ENCODE results near the gene EXO5. TPM values are rescaled to one million over a fixed set of nuclear protein-coding genes. Genes with fewer than 3 reads are reported as not detected.
"Not testable (repeated sequence)": the region's sequence is repeated elsewhere in the genome, so short reads cannot be mapped to it uniquely, and the experiment has no call there.

Gene EXO5, protein sequence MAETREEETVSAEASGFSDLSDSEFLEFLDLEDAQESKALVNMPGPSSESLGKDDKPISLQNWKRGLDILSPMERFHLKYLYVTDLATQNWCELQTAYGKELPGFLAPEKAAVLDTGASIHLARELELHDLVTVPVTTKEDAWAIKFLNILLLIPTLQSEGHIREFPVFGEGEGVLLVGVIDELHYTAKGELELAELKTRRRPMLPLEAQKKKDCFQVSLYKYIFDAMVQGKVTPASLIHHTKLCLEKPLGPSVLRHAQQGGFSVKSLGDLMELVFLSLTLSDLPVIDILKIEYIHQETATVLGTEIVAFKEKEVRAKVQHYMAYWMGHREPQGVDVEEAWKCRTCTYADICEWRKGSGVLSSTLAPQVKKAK
- polyA plus RNA-seq (ENCODE audit: insufficient read length): 14.3 TPM
- long read RNA-seq, donor 1, partial matches to known transcripts: 0 of 10 reads
- long read RNA-seq, donor 1, other reads (novel, unspliced or antisense): 0 of 10 reads
- long read RNA-seq, donor 2, partial matches to known transcripts: 0 of 3 reads
- long read RNA-seq, donor 2, other reads (novel, unspliced or antisense): 0 of 3 reads
- long read RNA-seq, donor 3, partial matches to known transcripts: 0 of 4 reads
- long read RNA-seq, donor 3, other reads (novel, unspliced or antisense): 0 of 4 reads
- long read RNA-seq, donor 4: 0 reads
- long read RNA-seq, donor 5, partial matches to known transcripts: 0 of 6 reads
- long read RNA-seq, donor 5, other reads (novel, unspliced or antisense): 0 of 6 reads
- long read RNA-seq, donor 6, partial matches to known transcripts: 0 of 6 reads
- long read RNA-seq, donor 6, other reads (novel, unspliced or antisense): 0 of 6 reads
- long read RNA-seq, donor 7, transcript EXO5-209 (3 exons, 941 nt): major isoform, 5 of 17 reads
- long read RNA-seq, donor 7, partial matches to known transcripts: 0 of 17 reads
- long read RNA-seq, donor 7, other reads (novel, unspliced or antisense): 0 of 17 reads
- long read RNA-seq, donor 8, partial matches to known transcripts: 0 of 3 reads
- long read RNA-seq, donor 8, other reads (novel, unspliced or antisense): 0 of 3 reads

DNA sequence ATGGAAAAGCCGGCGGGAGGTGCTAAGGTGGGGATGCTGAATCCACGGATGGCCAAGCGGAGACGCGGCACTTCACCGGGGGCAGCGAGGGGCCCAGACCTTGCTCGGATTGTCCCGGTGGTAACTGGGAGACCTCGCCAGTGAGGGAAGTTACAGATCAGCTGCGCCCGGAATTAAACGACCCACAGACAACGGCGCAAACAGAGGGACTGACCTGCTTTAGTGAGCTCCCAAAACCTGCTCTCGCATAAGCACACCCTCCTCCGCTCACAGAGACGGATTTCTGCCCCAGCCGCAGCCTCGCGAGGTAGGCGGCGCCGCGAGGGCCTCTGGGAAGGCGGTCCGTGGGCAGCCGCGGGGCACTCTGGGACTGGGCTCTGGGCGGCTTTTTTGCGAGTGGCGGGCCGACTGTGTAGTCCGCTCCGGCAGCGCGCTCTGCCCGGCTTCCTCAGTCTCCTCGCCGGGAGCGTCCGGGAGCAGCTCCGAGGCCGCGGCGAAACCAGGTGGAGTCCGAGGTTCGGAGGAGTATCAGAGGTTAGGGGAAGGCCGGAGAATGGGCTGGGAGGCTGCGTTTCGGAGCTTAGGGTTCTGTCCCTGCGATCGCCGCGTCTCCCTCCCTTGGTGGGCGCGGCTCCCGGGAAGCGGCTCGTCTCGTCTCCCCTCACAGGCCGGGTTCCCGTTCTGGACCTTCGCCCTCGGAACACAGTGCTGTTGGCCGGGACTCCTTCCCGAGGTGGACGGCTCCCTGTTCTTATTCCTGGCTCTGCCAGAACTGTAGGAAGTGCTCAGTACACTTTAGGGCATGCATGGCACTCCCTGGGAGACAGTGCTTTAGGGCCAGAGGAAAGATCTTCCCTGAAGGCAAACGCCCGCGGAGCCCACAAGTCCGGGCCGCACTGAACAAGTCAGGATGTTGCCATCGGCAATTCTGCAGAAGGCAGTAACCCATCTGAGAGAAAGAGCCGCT, at the start of gene EXO5:
TSS of gene EXO5 (plus strand) at position 393 of the 967 bp plus-strand sequence. CDS start 5,778 bp downstream, outside the sequence.
- DNase-seq: peak; percentile 72

DNA sequence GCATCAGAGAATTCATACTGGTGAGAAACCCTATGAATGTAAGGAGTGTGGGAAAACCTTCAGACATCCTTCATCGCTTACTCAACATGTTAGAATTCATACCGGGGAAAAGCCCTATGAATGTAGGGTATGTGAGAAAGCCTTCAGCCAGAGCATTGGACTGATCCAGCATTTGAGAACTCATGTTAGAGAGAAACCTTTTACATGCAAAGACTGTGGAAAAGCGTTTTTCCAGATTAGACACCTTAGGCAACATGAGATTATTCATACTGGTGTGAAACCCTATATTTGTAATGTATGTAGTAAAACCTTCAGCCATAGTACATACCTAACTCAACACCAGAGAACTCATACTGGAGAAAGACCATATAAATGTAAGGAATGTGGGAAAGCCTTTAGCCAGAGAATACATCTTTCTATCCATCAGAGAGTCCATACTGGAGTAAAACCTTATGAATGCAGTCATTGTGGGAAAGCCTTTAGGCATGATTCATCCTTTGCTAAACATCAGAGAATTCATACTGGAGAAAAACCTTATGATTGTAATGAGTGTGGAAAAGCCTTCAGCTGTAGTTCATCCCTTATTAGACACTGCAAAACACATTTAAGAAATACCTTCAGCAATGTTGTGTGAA, 45.5 kb upstream of the EXO5 start:
- no peak for DNase-seq

DNA sequence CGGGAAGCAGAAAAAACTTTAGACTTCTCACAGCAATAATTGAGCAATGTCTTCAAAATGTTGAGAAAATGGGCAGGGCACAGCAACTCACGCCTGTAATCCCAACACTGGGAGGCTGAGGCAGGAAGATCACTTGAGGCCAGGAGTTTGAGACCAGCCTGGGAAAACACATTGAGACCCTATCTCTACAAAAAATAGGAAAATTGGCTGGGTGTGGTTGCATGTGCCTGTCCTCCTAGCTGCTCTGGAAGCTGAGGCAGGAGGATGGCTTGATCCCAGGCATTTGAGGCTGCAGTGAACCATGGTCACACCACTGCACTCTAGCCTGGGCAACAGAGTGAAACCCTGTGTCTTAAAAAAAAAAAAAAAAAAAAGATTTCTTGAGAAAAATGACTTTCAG, 39.2 kb upstream of the EXO5 start:
- DNase-seq: no peak

DNA sequence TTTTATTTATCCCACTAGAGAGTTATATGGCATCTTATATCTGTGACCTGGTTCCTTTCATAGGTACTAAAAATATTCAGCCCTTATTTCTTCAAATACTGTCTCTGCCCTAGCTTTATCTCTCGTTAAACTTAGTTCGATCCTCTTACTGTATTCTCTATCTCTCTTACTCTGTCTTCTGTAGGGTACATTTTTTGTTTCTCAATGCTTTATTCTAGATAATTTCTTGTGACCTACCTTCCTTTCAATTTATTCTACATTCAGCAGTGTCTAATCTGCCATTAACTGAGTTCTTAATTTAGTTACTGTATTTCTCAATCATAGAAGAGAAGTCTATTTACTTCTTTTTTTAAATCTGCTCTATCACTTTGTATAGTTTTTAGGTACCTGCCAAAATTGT, 33.3 kb upstream of the EXO5 start:
- DNase-seq: no peak

DNA sequence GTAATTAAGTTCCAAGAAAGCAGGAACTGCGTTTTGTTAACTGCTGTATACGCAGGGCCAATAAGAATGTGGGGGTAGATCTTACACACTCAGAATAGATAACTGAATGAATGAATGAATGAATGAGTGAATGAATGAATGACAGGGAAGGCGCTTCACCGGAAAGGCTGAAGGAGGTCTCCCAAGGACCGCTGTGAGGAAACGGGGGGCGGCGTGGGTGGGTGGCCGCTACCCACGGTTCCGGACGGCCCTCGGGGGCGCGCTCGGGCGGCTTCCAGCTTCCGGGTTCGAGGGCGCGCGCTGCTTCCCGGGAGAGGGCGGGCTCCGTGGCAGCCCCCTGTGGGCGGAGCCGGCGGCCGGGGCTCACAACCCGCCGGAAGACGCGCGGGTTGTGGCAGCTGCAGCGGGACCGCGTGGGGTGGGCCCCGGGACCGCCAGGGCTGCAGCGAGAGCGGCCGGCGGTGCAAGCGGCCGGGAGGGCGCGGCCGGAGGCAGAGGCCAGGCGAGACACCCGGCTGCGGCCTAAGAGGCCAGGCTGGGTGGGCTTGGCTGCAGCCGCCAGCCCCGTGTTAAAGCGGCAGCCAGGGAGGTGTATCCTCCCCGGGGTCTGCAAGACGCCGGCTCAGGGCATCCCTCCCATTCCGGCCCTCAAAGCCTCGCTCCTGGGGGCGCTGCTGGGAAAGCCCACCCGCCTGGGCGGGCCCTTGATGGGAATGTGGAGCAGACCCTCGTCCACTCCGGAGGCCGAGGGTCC, 31.5 kb upstream of the EXO5 start, which contains the start of gene ZFP69:
TSS of gene ZFP69 (plus strand) at position 367 of the 754 bp plus-strand sequence. CDS start 2,072 bp downstream, outside the sequence.
- DNase-seq: peak; percentile 64

DNA sequence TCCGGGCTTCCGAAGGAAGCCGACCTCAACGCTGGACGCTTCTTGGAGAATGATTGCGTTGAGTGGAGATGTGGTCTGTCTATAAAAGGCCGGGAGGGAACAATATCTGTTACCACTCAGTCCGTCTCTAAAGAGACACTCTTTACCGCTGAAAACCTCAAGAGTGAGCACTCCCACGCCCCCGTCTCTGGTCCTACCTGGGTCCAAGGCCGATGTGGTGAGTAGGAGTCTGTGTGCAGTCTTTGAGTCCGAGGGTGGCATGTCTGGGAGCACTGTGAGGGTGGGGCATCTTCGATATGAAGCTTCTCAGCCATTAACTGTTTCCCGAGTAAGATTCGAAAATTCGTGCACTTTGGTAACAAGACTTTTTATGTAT, 30.9 kb upstream of the EXO5 start:
- no peak for DNase-seq

DNA sequence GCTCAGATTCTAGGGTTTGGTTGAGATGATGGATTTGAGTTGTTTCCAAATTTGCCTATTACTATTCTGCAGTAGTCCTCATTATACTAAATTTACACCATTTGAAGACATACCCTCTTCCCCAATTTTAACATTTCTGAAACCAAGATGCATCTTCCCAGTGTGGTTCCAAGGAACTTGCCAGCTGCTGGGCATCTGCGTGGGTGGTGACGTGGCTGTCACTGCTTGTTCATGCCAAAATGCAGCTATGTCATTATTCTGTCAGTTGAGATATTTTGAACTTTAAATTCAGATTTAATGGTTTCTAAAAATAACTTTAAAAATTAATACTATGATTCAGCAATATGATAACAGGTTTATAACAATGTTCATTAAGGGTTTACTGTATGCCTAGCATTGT, 30.3 kb upstream of the EXO5 start:
- DNase-seq: no peak

DNA sequence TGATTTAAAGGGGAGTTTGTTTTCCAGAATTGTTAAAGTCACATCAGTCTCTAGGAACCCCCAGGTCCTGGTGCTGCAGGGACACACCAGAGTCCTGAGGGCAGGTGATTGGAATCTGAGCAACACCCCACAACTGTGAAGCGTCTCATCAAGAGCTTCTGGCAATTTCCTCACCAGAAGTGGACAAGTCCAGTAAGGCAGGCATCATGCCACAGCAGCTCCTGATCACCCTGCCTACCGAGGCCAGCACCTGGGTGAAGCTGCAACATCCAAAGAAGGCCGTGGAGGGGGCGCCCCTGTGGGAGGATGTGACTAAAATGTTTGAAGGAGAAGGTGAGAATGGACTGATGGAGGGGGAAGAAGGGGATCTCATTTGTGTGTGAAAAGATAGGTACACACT, 29.4 kb upstream of the EXO5 start:
- no peak for DNase-seq

DNA sequence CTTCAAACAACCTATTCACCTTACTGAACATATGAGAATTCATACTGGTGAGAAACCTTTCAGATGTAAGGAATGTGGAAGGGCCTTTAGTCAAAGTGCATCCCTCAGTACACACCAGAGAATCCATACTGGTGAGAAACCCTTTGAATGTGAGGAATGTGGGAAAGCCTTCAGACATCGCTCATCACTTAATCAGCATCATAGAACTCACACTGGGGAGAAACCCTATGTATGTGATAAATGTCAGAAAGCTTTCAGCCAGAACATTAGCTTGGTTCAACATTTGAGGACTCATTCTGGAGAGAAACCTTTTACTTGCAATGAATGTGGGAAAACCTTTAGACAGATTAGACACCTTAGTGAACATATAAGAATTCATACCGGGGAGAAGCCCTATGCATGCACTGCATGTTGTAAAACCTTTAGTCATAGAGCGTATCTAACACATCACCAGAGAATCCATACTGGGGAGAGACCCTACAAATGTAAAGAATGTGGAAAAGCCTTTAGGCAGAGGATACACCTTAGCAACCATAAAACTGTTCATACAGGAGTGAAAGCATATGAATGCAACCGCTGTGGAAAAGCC, 13.2 kb upstream of the EXO5 start:
- no peak for DNase-seq

DNA sequence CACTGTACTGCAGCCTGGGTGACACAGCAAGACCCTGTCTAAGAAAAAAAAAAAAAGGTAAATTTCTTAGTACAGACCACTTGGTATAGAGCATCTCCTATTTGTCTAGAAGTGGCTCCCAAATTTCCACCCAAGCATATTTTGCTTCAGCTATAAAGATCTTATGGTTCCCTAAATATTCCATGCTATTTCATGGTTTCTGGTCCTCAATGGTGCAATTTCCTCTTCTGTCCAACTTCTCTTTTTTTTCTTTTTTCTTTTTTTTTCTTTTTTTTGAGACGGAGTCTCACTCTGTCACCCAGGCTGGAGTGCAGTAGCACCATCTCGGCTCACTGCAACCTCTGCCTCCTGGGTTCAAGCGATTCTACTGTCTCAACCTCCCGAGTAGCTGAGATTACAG, 5.9 kb upstream of the EXO5 start:
- DNase-seq: not testable (repeated sequence)

DNA sequence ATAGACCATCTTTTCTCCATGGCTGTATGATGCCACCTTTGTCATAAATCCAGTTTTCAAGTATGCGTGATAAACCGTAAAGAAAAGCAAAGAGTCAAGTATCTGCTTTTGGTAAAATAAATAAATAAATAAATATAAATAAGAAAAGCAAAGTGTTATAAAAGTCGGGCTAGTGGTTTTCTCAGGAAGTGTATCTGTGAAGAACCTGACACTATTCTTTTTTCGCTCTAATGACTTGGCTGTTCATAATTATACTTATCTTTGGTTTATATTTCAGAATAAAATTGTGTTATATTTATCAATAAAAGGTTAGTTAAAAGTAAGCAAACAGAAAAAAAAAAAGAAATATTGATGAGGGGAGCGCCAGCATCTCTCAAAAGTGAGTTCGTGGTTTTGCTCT, 594 bp upstream of the EXO5 start:
- no peak for DNase-seq

DNA sequence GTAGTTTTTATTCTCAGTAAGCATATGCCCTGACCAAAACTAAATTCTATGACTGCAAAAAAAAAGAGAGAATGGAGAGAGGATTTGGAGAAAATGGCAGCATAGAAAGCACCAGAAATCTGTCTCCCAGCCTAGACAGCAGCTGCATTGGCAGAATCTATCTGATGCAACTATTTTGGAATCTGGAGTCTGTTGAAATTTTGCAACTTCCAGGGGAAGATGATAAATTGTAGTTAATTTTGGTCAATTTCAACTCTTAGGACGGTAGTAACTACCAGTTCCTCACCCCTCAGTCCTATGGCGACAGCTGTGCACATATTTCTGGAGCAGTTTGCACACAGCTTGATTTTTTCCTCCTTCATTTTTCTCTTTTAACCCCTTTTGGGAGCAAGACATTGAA, 10.9 kb downstream of the EXO5 start:
- no peak for DNase-seq

DNA sequence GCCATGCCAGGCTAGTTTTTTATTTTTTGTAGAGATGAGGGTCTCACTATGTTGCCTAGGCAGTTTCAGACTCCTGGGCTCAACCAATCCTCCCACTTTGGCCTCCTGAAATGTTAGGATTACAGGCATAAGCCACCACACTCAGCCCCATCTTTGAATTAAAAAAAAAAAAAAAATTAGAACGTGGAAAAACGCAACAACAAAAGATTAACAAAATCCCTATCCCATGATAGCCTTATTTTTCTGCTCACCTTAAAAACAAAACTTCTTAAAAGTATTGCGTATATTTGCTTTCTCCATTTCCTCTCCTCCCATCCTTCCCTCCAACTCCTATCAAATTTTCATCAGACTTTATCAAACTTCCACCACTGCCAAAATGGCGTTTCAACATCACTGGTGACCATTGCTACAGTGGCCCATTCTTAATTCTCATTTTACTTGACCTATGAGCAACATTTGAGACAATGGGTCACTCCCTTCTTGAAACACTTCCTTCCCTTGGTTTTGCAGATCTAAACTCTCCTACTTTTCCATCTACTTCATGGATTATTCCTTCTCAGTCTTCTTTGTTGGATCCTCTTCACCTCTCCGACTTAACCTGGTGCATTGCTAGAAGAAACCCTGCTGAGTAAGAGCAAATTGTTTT, 22.3 kb downstream of the EXO5 start:
- DNase-seq: no peak

DNA sequence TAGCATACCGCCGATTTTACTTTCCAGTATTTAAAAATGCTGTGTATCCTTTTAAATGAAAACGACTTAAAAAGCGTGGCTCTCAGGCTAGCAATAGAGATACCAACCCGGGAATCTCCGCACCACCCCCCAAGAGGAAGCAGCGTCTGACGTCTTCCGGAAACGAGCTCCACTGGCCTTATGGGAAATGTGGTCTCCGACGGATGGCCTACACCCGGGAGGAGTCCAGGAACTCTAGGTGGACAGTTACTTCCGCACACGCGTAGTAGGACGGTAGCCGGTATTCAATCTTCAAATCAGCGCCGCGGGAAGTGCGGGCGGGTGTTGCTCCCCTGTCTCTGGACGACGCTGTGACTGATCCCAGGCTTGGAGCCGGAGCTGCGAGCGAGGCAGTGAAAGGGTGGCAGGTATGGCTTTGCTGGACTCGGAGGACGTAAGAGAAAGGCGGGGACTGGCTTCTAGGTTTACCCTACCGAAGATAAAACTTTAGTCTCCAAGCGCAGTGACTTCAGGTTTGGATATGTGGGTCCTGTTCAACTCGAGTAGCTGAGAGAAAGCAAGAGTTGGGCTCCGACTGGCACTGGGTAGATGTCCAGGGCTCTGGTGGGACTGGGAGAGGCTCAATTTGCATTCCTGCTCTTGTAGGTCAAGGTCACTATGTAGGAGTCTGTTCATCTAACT, 23.0 kb downstream of the EXO5 start, which contains the start of gene ZNF684:
TSS of gene ZNF684 (plus strand) at position 257 of the 681 bp plus-strand sequence. CDS start 1,530 bp downstream, outside the sequence.
- DNase-seq: peak; percentile 89

DNA sequence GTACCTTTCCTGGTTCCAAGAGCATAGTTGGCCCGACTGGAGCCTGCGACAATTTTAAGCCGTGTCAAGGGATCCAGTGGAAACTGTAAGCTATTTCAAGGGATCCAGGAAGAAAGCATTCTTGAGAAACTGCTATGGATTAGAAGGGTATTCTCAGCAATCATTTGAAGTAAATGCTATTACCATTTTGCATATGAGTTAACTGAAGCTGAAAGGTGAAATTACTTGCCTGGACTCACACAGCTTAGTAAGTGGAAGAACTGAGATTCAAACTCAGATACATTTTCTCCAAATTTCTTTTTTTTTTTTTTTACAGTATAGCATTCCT, 23.5 kb downstream of the EXO5 start:
- no peak for DNase-seq

DNA sequence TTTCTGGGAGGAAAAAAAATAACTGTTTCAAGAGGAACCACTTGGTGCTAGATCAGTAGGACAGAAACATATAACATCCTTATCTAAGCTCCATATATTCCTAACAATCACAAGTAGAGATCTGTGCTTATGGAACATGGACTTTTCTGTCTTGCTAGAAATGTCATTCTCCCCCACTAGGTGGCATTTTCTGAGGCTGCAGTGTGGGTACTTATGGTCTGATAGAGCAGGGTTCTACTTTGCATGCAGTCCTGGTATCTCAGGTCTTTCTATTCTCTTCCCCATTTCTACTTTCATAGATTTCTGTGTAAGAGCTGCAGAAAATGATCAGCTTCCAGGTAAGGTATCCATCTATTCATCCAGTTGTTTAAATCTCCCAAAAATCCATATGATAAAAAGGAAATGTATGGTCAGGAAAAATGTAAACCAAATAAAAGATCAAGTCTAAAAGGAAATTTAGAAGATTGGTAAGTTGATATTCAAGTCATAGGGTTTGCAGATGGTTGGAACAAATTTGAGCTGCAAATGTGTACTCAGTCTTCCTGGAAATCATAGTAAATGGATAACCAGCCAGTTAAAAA, 24.4 kb downstream of the EXO5 start:
- DNase-seq: peak; percentile 31

DNA sequence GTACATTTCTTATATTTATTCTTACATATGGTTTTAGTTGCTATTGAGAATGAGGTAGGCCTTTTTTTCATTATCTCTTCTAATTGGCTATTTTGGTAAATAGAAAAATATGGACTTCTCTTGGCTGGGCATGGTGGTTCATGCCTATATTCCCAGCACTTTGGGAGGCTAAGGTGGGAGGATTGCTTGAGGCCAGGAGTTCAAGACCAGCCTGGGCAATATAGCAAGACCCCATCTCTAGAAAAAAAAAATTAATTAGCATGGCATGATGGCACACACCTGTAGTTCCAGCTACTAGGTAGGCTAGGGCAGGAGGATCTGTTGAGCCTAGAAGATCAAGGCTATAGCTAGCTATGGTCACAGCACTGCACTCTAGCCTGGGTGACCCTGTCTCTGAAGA, 26.0 kb downstream of the EXO5 start:
- no peak for DNase-seq

DNA sequence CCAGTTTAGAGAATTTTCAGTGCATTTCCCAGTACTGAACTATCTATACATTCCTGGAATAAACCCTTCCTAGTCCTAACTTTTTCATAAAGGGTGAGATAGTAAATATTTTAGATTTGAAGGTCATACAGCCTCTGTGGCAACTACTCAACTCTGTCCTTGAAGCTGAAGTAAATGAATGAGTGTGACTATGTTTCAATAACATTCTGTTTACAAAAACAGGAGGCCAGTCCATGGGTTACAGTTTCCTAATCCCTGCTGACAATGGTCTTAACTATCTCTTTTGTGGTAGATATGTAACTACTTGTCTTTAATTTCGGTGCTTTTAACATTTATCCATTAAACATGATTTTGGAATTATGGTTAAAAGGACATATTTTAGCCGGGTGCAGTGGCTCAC, 27.2 kb downstream of the EXO5 start:
- no peak for DNase-seq
